NCI-H2227 treated with DMSO at 0.1 percent for 48 hours (cell line): ENCODE results near the gene TRABD2B.
A peak's percentile ranks its signal among the peaks of the same experiment; 100 is the strongest.

Experiments
- DNase-seq: peaks from one replicate; lab custom pipeline; 2025; lab: John Stamatoyannopoulos, UW

The TRABD2B gene

DNA sequence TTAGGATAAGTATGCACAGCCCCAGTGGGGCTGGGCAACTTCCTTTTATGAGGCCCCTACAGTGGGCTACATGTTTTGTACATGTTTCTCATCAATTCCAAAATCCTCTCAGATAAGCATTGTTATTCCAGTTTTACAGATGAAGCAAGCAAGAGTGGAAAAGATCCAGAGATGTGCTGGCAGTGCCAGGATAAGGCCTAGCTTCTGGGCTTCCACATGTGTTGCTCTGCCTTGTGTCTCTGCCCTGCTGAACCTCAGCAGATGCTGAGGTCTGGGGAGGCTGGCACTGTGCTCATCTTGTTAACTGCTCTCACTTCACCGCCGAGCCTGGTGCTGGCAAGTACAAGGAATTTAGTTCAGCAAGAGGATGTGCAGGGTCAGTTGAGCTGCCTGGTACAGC is 202.1 kb downstream of the TRABD2B start:
- no peak for DNase-seq

DNA sequence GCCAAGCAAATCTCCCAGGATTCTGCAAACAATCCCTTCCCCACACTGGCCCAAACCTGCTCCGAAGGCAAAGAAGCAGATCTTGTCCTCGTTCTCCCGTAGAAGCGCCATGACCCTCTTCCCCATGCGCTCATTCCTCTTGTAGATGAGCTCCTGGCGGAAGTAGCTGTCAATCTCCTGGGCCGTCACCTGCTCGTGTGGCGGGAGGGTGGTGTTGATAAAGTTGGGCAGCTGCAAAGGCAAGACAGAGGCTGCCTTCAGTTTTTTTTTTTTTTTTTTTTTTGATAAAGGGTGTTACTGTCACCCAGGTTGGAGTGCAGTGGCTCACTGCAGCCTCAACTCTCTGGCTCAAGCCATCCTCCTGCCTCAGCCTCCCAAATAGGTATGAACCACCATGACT is 202.7 kb downstream of the TRABD2B start:
- DNase-seq: no peak

DNA sequence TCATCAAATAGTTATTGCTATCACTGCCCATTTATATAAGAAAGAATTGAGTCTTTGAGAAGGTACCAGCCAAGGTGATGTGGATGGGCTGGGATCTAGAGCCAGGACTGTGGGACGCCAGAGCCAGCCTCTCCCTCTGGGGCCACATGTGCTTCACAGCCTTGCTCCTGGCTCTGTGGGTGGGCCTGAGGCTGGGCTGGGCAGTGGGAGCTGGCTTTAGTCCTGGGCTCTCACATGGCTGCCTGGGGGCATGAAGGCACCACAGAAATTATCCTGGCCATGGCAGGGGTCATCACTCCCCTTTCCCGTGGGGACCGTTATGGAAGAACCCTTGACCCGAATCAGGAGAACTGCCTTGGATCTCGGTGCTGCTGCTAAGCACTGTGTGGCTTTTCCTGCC is 203.1 kb downstream of the TRABD2B start:
- DNase-seq: no peak

DNA sequence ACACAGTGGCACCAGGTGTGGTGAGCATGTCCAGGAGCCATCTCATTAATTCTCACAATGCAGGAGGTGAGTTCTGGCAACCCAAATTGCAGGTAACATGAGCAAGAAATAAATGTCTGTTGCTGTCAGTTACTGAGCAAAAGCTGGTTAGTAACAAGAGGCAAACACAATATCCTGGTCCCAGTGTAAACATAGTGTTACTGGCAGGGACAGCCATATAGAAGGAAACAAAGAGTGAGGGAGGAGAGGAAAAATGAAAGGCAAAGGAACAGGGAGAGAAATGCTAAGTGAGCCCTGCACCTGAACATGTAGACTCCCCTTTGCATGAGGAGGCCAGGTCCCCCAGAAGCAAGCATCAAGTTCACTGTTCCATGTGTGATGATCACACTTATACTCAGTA is 203.6 kb downstream of the TRABD2B start:
- no peak for DNase-seq

DNA sequence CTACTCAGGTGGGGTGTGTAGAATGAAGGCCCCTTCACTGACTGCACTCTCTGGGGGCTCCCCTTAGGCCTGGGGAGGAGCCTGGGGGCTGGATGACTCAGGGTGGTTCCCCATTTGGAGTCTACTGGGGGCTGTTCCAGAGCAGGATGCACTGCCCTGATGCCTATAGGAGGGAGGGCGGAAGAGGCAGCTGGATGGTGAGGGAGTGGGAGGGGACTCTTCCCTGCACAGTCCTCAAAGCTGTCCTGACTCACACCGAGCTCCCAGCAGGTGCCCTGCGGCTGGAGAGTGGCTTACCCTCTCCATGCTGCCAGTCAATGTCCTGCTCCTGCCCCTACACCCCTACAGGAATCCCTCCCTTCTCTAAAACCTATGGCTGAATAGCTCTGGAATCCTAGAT is 204.4 kb downstream of the TRABD2B start:
- no peak for DNase-seq

DNA sequence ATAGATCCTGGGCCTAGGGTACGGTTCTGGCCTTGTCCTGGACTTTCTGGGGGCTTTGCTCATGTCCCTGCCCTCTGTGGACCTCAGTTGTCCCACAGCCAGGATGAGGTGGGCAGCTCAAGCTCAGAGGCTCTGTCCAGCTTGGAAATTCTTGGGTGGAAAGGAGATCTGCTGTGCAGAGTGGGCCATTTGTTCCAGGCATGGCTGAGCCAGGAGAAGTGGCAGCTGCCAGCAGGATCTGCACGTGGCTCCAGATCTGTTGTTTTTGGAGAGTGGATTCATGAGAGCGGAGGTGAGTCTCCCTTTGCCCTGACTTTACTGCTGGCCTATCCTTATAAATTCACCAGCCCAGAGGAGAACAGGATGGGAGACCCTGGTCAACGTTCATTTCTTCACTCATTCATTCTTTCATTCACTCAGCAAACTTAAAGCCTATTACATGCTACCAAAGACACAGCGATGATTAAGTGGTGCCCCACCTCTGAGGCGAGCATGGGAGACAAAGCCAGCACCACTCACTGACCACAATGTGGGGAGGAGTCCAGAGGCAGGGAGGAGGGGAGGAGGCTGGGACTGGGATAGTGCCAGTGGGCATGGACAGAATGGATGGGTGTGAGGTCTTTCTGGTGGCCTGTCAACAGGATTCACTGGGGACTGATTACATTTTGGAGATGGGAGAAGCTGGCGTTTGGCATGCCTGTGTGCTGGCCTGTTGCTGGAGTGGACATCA is 205.1 kb downstream of the TRABD2B start:
- DNase-seq: no peak

DNA sequence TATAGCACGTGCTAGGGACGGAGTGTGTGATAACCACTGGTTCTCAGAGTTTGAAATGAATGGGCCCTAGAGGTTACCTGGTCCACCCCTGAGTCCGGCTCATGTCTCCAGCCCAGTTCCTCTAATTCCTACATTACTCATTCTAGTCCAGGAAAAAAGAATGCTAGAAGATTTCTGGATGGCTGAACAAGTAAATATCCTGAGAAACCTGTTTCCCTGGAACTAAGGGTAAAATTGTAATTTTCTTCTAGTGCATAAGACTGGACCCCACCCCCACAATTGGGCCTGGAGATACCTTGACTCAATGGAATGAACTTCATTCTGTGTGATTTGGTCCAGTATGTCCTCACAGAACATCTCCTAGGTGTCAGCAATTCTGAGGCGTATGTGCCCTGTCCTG is 208.4 kb downstream of the TRABD2B start:
- no peak for DNase-seq

DNA sequence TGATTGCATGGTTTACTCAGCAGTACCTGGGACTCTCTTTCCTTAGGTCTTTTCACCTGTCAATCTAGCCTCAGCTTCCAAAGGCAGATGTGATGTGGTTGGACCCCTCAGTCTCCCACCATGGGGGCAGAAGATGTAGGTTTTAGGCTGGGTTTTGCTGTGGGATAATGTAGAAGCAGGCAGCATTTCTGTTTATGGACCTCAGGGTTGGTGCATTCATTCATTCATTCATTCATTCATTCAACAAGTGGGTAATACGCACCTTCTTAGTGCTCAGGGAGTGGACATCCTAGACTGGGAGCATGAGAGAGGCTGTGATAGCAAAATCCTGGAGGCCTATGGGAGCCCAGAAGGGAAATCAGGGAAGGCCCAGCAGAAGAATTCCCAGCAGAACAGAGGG is 209.6 kb downstream of the TRABD2B start:
- no peak for DNase-seq

DNA sequence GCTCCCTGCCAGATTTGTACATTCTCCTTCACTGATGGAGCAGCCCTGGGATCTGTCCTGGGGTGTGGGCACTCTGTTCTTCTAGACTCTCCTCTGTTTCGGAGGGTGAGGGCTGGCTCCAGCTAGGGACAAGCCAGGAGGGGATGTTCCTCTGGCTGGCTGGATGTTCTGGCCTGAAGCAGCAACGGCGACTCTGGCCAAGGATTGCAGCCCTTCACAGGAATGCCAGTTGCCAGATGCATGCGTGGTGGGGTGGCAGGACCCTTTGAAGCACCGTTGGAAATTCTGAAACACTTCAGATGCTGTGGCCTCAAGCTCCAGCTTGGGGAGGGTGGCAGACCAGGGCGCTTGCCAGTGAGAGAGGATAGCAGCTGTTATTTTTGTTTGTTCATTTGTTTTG is 210.9 kb downstream of the TRABD2B start:
- DNase-seq: no peak

DNA sequence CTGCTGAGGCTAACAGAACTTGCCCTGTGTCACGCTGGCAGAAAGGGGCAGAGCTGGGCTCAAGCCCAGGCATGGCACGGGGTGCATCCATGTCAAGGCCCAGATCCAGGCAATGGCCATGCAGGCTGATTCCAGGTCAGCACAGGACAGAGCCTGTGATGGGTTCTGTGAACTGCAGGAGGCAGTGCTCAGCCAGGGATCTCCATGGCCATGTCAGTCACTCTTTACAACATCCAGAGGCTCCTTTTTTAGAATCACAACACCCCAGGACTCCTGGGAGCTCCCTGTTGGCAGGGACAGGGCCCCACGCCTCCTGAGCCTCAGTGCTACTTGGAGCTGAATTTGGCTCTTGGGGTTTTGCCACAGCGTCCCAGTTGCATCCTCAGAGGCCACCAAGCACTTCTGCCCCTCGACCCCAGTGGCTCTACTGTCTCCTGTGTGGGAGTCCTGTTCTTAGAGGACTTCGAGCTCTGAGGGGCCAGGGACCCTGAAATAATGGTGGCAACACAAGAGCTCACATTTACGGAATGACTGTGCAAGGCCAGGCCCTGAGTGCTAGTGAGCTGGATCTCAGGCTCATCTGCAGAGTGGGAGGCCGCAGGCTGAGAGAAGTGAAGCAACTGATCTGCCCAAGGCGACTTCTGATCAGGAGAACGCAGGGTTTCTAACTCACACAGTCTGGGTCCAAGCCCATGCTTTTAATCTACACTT is 211.5 kb downstream of the TRABD2B start:
- no peak for DNase-seq

DNA sequence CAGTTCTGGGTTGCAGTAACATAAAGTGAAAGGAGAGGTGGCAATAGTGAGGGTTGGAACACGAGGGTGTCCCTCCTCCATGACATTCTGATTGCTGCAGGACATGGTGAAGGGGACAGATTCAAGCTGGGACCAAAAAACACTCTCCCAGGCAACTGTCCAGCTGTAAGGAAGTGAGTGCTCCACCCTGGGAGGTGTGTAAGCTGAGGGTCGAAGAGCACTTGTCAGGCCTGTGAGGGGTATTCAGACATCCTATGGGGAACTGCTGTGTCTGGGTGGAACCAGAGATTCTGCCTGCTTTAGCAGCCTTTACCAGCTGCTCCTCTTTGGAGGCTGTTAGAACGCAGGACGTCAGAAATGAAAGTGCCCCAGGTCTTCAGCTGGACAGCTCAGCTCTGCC is 212.1 kb downstream of the TRABD2B start:
- DNase-seq: no peak

DNA sequence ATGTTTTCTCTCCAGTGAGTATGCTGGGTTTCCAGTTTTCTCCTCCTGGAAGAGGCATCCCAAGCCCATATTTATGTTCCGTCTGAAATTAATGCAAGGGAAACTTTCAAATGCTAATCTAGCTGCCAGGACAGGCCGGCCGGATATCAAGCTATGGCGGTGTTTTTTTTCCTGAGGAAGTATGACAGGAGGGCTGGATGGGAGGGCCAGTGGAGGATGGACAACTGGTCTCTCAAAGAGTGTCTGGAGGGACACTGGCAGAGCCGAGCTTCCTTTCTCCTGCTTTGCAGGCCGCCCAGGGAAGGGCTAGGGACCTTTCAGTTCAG is 212.7 kb downstream of the TRABD2B start:
- no peak for DNase-seq

DNA sequence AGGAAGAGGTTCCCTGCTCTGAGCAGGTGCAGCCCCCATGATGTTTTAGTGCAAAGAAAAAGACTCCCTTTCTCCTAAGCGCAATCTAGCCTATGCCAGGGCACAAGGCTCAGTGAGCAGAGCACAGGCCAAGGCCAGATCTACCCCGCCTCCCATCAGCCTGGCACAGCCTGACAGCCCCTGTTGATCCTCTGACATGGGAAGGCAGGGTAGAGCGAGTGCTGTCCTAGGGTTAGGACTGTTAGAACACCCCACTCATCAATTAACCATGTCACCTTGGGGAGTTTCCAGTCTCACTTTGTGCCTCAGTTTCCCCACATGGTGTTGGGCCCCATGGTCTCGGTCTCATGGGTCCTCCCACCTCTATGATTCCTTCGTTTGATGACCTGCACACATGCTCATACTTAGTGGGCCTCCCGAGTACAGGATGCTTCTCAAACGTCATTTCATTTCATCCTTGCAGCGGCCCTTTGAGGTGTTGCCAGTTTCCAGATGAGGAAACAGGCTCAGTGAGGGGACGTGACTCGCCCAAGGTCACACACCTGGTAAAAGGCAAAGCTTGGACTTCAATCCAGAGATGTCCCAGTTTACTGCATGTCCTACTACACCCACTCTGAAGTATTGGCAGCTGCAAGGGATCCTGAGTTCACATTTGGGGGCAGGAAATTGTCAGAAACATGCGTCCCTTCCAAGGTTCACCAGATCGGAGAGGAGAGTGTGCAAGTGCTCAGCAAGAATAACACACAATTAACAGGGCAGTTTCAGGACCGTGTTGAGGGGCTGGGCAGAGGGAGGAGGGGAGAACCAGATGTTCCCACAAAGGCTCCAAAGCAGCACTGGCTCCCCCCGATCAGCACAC is 213.3 kb downstream of the TRABD2B start:
- DNase-seq: no peak

DNA sequence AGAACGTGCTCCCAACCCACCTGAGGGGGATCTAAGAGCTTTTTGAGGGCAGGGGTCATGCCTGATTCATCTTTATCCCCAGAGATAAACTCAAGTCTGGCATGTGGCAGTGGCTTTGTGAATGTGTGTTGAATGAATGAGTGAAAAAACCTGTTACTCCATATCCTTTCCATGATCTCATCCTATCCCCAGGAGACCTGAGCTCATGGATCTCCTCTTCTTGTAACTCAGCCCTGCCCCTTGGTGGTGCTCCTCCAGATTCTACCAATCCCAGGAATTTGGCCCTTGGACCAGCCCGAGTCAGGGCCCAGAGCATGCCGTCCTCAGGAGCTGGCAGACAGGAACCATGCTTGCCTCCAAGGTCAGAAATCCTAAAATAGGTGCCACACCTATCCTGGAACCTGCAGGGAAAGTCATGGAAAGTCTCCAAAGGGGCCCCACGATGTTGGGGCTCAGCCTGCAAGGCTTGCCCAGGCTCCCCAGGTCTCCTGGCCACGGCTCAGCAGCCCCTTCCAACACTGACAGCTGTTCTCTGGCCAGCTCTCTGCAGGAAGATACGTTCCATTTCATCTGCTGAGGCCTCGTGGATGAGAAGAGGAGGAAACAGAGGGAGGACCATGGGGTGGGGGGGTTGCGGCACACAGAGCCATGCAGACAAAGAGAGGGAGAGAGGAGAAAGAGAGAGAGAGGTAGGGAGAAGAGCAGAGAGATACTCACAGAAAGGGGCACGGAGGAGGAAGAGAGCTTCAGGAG is 214.6 kb downstream of the TRABD2B start:
- DNase-seq: no peak

DNA sequence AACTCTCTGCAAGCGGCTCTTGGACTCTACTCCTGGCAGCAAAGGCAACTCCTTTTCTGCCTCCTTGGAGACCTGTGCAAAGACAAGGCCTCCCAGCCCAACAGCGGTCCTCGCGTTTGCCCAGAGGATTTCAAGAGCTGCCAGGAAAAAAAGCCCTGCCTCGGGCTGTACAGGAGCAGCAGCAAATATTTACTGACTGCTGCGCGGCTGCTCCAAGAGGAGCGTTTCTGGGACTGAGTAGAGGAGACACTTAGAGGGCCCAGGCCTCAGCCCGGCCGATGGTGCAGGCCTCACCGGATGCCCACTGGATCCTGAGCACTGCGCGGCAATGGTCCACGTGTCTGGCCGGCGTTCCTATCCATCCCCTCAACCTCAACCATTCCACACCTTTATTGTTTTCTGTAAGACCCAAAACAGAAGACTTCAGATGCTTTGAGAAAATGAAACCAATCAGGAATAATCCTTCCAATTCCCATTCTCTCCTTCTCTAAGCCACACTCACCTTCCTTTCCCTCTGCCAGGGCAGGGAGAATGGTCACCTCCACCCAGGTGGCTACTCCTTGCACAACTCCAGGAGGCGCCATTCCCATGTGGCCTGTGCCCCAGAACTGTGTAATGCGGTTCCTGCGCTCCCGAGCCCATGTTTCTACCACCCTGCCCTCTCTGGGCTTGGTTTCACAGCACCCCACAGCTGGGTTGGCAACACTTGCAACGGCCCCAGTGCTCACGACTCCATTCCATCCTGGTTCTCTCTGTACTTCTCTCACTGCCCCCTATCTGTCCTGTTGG is 215.8 kb downstream of the TRABD2B start:
- DNase-seq: no peak

DNA sequence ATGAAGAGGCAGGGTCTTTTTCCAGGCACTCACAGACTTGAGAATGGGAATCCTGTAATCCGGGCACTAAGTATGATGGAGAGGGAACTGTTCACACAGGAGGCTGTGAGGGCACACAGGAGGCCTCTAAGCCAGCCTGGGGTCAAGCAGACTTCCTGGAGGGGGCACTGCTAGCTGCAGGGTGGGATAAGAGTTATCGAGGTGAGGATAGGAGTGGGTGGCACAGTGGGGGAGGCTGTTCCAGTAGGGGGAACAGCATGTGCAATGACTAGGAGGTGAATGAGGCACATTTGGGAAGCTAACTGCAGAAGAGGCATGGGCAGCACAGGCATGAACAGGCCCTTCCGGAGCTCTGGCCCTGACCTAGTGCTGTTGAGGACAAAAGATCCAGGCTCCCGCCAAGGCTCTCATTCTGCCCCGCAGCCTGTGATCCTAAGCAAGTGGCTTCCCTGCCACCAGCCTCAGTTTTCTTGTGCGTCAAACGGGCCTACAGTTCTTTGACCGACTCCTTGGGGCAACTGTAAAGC is 216.7 kb downstream of the TRABD2B start:
- DNase-seq: no peak

DNA sequence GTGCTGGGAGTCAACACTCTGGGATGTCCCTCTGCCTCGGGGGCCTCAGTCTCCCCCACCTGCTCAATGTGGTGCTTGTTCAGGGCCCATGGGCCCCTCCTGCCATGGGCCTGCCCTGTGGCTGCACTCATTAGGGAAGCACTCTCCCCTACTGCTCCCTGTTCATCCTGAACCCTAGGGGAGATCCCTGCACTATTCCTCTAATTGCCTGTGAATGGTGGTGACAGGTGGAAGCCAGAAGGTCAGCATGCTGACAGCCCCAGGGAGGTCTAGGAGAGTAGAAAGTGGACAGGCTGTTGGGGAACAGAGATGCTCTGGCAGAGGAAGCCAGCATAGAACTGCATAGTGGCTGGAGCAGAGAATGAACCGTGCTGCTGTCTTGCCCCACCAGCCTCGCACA is 217.6 kb downstream of the TRABD2B start:
- DNase-seq: no peak

DNA sequence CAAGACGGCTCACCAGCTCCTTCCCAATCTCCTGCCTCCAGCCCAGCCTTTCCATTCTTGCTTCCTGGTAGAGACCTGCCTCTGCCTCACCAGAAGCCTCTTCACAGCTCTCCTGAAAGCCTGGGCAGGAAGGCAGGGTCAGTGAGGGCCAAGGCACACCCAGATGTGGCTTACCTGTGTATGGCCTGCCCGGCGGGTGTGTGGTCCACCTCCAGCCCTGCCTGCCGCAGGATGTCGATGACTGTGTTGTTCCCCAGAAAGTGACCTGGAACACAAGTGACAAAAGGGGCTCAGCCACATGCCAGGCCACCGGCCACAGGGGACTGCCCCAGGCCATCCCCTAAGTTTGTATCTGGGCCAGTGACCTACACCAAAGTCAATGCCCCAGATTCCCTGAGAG is 218.9 kb downstream of the TRABD2B start:
- no peak for DNase-seq

DNA sequence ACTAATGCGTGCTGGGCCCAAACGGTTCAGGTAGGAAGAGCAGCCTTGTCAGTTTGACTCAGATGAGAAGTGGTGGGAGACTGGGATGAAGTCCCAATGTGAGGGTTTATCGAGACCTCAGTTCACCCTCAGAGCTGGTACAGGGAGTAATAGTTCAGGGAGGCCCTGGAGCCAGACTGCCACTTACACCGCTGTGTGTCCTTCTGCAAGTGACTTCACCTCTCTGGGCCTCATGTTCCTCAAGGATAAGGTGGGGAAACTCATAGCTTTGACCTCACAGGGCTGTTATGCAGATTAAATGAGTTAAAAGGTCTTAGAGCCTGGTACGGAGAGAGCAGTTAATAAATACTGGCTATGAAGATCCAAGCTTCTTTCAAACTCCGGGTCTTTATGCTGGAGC is 219.9 kb downstream of the TRABD2B start:
- DNase-seq: no peak

DNA sequence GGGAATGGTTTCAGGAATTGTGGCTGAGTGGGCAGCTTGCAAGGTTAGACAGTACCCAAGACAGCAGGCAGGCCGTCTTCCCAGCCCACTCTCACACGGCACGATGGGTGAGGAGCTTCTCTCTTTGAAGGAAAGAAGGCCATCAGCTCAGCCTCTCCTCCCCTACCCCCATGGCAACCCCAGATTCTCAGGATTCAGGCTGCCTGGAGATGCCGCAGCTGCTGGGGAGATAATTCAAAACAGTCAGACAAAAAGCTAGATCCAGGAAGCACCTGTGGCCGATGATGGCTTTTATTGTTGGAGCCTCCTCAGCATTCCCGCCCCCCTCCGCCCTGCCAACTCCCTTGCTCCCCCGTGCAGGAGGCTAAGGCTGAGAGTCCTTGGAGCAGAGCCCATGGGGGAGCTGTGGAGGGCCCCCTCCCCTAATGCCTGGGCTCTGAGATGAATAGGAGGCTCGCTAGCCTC is 220.5 kb downstream of the TRABD2B start:
- peak; percentile 50 for DNase-seq
